ENCODE measurements around the gene WDR46.

DNA sequence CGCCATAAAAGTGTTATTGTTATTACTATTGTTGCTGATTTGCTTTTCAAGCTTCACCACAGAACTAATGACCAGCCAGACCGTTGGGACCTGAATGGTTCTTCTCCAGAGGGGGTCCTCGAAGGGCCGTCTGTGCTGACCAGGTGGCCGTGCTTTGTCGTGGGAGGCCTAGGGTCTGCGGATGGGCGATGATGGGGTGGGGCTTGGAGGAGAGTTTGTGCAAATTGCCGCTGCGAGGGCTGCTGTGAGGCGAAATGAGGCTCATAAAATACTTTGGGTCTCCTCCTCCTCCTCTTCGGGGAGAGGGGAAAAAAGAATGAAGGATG is 34.5 kb upstream of the WDR46 start:
- no peak for TF ChIP-seq YY1 (IDR thresholded peaks at IDR 0.05; ENCODE audit: insufficient read depth, insufficient read length)
- TF ChIP-seq ZNF274 (IDR thresholded peaks at IDR 0.05; ENCODE audit: low read depth, low read length), result no peak
- TF ChIP-seq SUZ12 (IDR thresholded peaks at IDR 0.05; ENCODE audit: extremely low read depth, insufficient read depth, insufficient read length), result no peak

Data from NT2/D1 (cell line).